T47D (cell line): ENCODE data around the gene NLRP14.

Experiments used
- DNase-seq, 2 experiments: peaks; one replicate each; pipeline versions ENCODE4 v3.0.0 to v3.0.0-alpha.2; 2011 to 2012; ENCODE audit warnings: low read depth in 1 of 2, low spot score in 1 of 2
- JUND ChIP-seq: IDR thresholded peaks from 2 replicates; pipeline ENCODE4 v1.6.1; 2012; ENCODE audit warnings: low read depth
- in situ Hi-C: cut with HindIII; loops from 2 replicates; pipeline ENCODE4 v1.10.0; 2016; ENCODE audit warnings: low sequenced_read_pairs, low pct_unique_long_range_greater_than_20kb

NLRP14 gene

DNA sequence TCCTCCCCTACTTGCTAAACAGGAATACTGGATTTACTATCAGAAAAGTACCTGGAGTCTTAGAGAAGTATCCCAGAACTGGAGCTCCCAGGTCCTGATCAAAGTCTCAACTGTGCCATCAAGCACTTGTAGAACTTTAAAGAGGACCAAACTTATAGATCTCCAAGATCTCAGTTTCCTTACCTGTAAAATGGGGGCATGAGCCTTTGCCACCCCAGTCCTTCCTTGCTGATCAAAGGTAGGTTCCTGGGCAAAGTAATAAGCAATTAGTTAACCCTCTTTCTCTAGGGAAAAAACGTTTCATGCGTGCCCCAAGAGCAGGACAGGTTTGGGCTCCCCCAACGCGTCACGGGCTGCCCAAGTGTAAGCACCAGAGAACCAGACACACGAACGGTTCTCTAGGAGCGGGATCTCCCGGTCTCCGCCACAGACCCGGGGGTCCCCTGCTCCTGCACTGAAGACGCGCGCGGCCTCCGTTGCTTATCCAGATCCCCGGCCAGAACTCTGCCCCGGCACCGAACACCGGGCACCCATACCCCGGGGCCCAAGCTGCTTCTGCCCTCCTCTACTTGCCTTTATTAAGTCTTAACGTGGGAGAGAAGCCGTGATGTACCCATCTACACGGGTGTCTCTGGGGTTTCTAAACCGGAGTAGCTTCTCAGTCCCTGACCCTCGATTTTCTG, 638 bp upstream of the NLRP14 start:
- TF ChIP-seq JUND, result no peak
- DNase-seq, result no peak
- in situ Hi-C loops, result no loop called here

DNA sequence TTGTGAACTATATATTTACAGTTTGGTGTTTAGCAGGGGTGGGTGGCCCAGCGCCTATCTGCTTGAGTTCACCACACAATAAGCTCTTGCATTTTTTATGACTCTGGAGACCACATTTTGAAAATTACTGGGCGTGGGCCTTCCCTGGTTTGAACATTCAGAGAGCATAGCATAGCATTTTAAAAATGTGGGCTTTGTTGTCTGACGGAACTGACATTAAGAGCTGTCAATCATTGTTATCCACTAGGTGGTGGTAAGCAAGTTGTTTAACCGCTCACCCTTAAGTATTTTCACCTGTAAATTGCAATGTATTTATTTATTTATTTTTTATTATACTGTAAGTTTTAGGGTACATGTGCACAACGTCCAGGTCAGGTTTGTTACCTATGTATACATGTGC, 1.0 kb downstream of the NLRP14 start:
- no peak for DNase-seq
- in situ Hi-C loops, result no loop called here
- no peak for TF ChIP-seq JUND

DNA sequence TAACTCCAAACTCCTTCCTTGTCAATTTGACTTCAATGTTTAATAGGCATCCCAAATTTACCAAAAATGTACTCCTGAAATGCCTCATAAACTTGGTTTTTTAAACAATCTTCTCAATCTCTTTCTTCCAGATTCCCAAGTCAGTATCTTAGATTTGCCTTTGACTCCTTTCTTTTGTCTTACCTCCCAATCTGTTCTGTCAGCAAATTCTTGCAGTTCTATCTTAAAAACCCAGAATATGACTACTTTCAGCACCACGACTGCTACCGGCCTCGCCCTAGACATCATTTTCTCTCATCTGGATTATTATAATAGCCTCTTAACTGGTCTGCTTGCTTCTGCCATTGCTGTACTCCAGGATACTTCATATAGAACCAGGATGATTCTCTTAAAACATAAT, 7.9 kb downstream of the NLRP14 start:
- TF ChIP-seq JUND, result no peak
- no peak for DNase-seq
- in situ Hi-C loops, result no loop called here

DNA sequence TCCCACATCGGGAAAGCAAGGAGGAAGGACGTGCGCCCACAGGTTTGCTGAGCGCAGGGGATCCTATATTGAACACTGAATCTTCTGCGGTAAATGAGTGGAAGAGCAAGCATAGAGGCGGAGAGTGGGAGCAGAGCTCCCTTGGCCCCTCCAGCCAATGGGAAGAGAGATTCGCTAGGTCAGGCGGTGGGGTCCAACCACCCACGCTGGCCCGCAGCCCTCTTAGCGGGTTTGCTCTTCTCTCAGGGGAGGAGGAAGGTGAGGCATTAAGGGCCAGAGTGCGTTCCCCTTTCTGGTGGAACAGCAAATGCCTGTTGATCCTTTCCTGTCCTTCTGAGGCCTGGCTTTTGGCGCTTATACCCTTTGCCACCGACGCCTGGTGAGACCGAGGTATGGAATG, 10.6 kb downstream of the NLRP14 start:
- TF ChIP-seq JUND, result no peak
- in situ Hi-C loops, result no loop called here
- DNase-seq, result no peak

DNA sequence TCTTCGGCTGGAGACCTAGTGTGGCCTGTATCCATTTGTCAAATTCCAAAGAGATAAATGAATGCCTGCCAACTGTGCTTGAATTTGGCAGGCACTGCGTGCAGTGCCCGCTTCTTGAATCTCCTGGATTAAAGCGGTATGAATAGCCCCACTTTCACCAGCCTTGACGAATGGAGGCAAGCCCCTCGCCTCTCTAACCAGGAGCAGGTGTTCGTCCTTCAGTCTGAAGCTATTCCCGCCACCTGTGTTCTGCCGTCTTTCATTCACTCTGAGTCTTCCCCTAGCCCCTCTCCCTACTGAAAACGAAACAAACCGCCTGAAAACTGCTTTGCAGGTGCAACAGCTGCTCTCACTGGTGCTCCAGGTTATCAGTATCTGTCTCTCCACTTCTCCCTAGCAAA, 11.2 kb downstream of the NLRP14 start:
- in situ Hi-C loops, result no loop called here
- DNase-seq, result no peak
- no peak for TF ChIP-seq JUND

DNA sequence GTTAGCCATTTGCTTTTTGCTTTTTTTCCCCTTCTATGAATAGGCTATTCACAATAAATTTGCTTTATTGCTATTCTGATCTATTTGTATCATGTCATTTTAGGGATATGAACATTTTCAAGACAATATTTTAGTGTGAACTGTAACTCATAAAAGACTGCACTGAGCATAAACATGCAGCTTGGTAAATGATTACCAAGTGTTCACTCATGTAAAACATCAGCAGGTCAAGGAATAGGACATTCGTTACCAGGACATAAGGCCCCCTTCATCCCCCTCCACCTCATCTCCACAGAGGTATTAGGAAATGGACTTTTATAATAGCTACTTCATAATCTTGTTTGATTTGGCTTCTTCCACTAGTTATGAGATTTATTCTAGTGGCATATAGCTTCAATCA, 12.4 kb downstream of the NLRP14 start:
- TF ChIP-seq JUND, result no peak
- in situ Hi-C loops, result no loop called here

DNA sequence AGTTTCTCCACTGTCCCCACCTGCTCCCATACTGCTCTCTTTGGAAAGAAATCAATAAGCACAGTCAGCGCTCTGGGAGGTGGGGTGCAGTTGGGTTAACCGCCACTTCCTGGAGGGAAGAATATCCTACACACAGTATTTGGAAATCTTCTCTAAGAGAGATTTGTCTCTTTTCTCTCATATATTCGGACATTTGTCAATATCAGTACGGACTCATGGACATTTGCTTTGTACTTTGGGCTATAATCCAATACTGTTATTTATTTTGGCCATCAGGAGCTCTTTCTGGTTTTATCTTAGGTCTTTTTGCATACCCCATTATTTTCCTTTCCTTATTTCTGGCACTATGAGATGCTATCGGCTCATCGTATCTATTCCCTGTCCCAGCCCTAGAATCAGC, 13.7 kb downstream of the NLRP14 start:
- no peak for DNase-seq
- in situ Hi-C loops, result no loop called here
- TF ChIP-seq JUND, result no peak

More for the DNA sequence above, 12.4 kb downstream of the NLRP14 start:
- DNase-seq, result no peak

DNA sequence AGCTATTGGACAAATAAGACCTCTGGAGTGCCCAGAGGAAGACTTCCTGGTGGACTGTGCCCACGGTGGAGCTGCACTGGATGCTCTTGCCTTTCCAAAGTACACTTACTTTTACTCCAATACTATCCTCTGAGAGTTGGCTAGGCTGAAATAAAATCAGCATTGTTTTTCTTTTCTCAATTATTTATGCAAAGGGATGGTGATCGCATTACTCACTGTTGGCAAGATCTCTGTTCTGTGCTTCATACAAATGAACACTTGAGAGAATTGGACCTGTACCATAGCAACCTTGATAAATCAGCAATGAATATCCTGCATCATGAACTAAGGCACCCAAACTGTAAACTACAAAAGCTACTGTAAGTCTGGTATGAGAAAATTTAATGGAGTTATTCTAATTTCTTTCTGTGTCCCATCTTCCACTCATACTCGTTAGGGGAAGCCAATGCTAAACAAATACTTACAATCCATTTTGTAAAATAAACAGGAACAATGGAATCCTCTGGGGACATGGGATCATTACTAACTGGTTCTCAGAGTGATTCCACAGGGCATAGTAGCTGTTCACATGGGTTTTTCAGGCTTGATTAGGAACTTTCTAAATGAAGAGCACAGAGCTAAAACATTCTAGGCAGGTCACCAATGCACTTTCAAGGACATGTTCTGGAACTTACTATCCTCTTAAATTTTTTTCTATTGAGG, 26.3 kb downstream of the NLRP14 start:
- no peak for DNase-seq
- in situ Hi-C loops, result no loop called here
- TF ChIP-seq JUND, result no peak

DNA sequence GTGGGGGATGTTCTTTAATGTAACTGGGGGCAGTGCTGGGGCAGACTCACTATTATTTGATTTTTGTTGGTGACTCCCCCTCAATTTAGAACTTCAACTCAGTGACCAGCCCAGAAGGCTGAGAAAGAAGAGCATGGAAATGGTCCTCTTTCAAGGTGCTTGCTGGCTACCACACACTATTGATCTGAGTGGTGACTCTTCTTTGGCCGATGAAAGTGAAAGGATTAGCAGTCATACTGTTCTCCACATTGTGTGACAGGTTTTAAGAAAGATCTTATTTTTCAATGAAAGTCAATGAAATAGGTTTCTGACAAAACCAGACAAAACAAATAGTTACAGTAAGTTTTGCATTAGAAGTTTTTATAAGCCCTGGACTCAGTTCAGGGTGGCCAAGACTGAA, 29.9 kb downstream of the NLRP14 start:
- no peak for TF ChIP-seq JUND
- no peak for DNase-seq
- in situ Hi-C loops, result no loop called here

DNA sequence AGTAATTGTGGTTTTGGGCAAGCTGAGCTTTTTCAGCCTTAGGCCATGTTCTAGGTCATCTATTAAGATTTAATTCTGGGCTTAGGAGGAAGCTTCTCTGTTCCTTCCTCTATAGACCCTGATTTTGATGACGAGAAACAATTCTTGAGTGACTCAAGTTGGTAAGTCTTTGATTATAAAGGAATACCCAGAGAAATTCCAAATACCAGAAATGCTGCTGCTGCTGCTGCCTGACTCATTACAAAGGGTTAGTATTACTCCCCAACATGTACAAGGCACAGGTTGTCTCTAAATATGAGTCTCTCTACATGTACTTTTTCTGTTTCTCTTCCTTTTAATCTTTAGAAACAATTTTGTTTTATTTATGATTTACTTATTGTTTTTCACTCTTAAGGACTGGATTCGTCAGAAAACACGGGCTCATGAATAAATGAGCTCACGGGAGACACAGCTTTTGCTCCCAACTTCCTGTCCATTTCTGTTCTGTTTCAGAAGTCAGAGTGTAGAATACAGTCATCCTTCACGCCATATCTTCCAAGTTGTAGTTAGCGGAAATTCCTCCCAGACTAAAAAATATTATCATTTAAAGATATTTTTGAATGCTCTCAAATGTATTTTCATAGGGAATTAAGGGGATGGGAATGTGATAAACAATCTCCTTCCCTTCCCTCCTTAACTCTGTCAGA, 36.7 kb downstream of the NLRP14 start:
- no peak for TF ChIP-seq JUND
- in situ Hi-C loops, result no loop called here
- DNase-seq, result no peak

DNA sequence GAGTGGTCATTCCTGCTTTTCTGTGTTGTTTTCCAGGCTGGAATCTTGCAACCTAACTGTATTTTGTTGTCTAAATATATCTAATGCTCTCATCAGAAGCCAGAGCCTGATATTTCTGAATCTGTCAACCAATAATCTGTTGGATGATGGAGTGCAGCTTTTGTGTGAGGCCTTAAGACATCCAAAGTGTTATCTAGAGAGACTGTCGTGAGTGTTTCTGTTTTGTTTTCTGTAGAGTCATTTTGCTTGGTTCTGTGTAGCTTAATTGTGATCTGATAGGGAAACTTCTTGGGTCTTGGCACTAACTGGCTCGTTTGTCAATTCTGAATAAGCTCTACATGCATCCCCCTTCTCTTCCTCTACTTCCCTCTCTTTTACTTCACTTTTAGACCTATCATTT, 37.4 kb downstream of the NLRP14 start:
- in situ Hi-C loops, result no loop called here
- TF ChIP-seq JUND, result no peak
- DNase-seq, result no peak

DNA sequence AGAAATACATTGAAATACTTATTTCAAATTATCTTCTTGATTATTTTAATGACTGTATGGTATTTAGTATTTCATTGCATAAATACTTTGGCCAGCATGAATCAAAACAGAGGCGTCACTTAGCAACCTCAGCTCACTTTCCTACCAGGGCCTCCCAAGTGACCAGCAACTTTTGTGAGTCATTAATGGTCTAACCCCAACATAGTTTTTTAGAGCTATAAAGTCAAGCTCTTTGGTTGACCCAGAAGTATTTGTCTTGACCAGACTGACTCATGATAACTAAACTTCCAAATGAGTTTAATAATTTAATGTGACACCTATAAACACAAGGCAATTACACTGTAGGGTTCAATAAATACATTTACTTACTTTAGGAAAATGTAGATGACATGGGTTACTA, 40.6 kb downstream of the NLRP14 start:
- TF ChIP-seq JUND, result no peak
- in situ Hi-C loops, result no loop called here
- no peak for DNase-seq

DNA sequence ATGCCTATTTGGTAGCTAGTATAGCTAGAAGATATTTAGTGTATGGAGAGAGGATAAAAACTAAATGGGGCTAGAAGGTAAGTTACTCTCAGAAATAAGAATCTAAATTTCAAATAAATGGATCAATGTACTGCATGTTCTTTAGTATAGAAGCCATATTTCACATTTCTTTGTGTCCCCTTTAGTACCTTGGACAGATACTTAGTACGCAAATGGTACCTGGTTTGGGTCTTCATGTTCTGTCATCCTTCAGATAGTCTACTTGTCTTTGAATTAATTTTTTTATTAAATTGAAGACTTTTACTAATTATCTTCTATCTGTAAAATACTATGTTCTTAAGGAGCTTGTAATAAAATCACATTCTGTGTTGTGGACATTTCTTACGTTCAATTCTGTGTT, 42.3 kb downstream of the NLRP14 start:
- DNase-seq, result no peak
- TF ChIP-seq JUND, result no peak
- in situ Hi-C loops, result no loop called here
